Trophoblast cell (in vitro differentiated cells and primary cell): Measurements from ENCODE around the gene CCDC192.
"Not testable (repeated sequence)": the region's sequence is repeated elsewhere in the genome, so short reads cannot be mapped to it uniquely, and the experiment has no call there.

Experiments used
- DNase-seq, 2 donors: peaks; one replicate each; pipeline ENCODE4 v3.0.0-alpha.2; 2016
- H2AFZ ChIP-seq: 2 replicates; pipeline ENCODE4 v1.6.1; 2013; ENCODE audit warnings: low read length, moderate library complexity, mild to moderate bottlenecking; ENCODE audit not compliant: insufficient read depth, poor library complexity
- H2AK5ac ChIP-seq: 2 replicates; pipeline ENCODE4 v1.6.1; 2013; ENCODE audit warnings: mild to moderate bottlenecking, low read length
- H2BK120ac ChIP-seq: 2 replicates; pipeline ENCODE4 v1.6.1; 2013; ENCODE audit warnings: low read length, mild to moderate bottlenecking, moderate library complexity; ENCODE audit not compliant: insufficient read depth, poor library complexity
- H2BK12ac ChIP-seq: 2 replicates; pipeline ENCODE4 v1.6.1; 2013; ENCODE audit warnings: mild to moderate bottlenecking, low read length, moderate library complexity
- H2BK5ac ChIP-seq: 2 replicates; pipeline ENCODE4 v1.6.1; 2013; ENCODE audit warnings: low read length, low read depth, moderate library complexity, mild to moderate bottlenecking; ENCODE audit not compliant: poor library complexity
- H3K14ac ChIP-seq: 2 replicates; pipeline ENCODE4 v1.6.1; 2013; ENCODE audit warnings: mild to moderate bottlenecking, low read length
- H3K18ac ChIP-seq: 2 replicates; pipeline ENCODE4 v1.6.1; 2013; ENCODE audit warnings: mild to moderate bottlenecking, low read length
- H3K23ac ChIP-seq: 2 replicates; pipeline ENCODE4 v1.6.1; 2013; ENCODE audit warnings: low read length
- H3K27ac ChIP-seq: 2 replicates; pipeline ENCODE4 v1.5.1; 2013; ENCODE audit warnings: low read depth, mild to moderate bottlenecking, inconsistent platforms, low read length, moderate library complexity
- H3K27me3 ChIP-seq: 2 replicates; pipeline ENCODE4 v1.6.1; 2013; ENCODE audit warnings: inconsistent platforms, mild to moderate bottlenecking, low read length, moderate library complexity; ENCODE audit not compliant: insufficient read depth
- H3K36me3 ChIP-seq, 2 experiments: 1 replicate in 1 of 2; 2 replicates in 1 of 2; pipeline ENCODE4 v1.6.1; 2013; ENCODE audit warnings: low read length in 2 of 2, mild to moderate bottlenecking in 2 of 2, moderate library complexity in 1 of 2; ENCODE audit not compliant: insufficient read depth in 2 of 2, control insufficient read depth in 1 of 2
- H3K4ac ChIP-seq: 2 replicates; pipeline ENCODE4 v1.6.1; 2013; ENCODE audit warnings: low read depth, mild to moderate bottlenecking, low read length, moderate library complexity
- H3K4me1 ChIP-seq, 2 experiments: 1 replicate in 1 of 2; 2 replicates in 1 of 2; pipeline ENCODE4 v1.6.1; 2013; ENCODE audit warnings: low read length in 2 of 2, mild to moderate bottlenecking in 2 of 2, moderate library complexity in 1 of 2; ENCODE audit not compliant: insufficient read depth in 2 of 2, control insufficient read depth in 1 of 2
- H3K4me2 ChIP-seq: 2 replicates; pipeline ENCODE4 v1.6.1; 2013; ENCODE audit warnings: inconsistent platforms, mild to moderate bottlenecking, low read length, moderate library complexity
- H3K4me3 ChIP-seq: 2 replicates; pipeline ENCODE4 v1.5.1; 2013; ENCODE audit warnings: mild to moderate bottlenecking, low read depth, low read length, inconsistent platforms
- H3K79me1 ChIP-seq: one replicate; pipeline ENCODE4 v1.6.1; 2013; ENCODE audit warnings: low read length
- H3K79me2 ChIP-seq: 2 replicates; pipeline ENCODE4 v1.6.1; 2013; ENCODE audit warnings: low read length, mild to moderate bottlenecking; ENCODE audit not compliant: control insufficient read depth, insufficient read depth, poor library complexity
- H3K9ac ChIP-seq: 2 replicates; pipeline ENCODE4 v1.6.1; 2013; ENCODE audit warnings: mild to moderate bottlenecking, low read length
- H3K9me3 ChIP-seq: 2 replicates; pipeline ENCODE4 v1.6.1; 2013; ENCODE audit warnings: low read depth, mild to moderate bottlenecking, control low read depth, inconsistent platforms, low read length; ENCODE audit not compliant: insufficient read depth
- H4K12ac ChIP-seq: 2 replicates; pipeline ENCODE4 v1.6.1; 2013; ENCODE audit warnings: low read depth, mild to moderate bottlenecking, low read length, moderate library complexity
- H4K8ac ChIP-seq: 2 replicates; pipeline ENCODE4 v1.6.1; 2013; ENCODE audit warnings: low read depth, mild to moderate bottlenecking, low read length, moderate library complexity
- H4K91ac ChIP-seq: one replicate; pipeline ENCODE4 v1.6.1; 2013; ENCODE audit warnings: low read depth, mild to moderate bottlenecking, low read length, moderate library complexity
- WGBS: extraction: QIAGEN DNeasy Blood & Tissue Kit; methylation state at CpG from one replicate; pipeline ENCODE4 v1.1.7; 2013; ENCODE audit warnings: missing lambda C conversion rate; ENCODE audit not compliant: insufficient read length, insufficient coverage; ENCODE audit errors: extremely low coverage; 5-methylcytosine and 5-hydroxymethylcytosine counted together

CCDC192 gene

DNA sequence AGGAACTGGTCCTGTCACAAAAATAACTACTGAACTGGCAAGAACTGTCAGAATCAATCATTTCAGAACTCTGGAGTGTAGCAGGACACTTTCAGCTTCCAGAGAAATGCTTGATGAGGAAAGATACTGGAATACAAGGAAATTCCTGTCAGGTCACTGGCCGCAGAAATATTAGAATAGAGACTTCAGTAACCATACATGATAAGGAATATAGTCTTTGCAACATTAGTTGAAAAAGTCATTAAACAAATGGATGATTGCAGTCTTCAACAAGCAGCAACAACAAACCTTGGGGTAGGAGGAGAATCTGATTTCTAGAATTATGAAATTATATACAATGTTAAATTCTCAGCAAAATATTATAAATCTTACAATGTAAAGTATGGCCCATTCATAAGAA, 88.2 kb downstream of the CCDC192 start:
- Histone ChIP-seq H3K18ac (no peak overlapping the region), H3K4me2 (no peak overlapping the region), H2AFZ (no peak overlapping the region), H3K79me2 (no peaks in the 10 kb centered on the region), H4K8ac (no peak overlapping the region), H3K4me3 (no peak overlapping the region), H3K4me1 (no peaks in the 10 kb centered on the region), H2BK5ac (no peak overlapping the region), H3K79me1 (no peaks in the 10 kb centered on the region), H4K12ac (no peak overlapping the region), H2BK12ac (no peak overlapping the region), H3K27me3 (no peaks in the 10 kb centered on the region), H3K14ac (no peak overlapping the region), H3K27ac (no peak overlapping the region), H4K91ac (no peak overlapping the region), H3K23ac (no peak overlapping the region), H3K4ac (no peak overlapping the region), H3K9me3 (no peaks in the 10 kb centered on the region), H2BK120ac (no peak overlapping the region), H3K9ac (no peak overlapping the region), H3K36me3 (no peaks in the 10 kb centered on the region), H2AK5ac (no peak overlapping the region)
- WGBS: no CpG with 5 or more reads among the region's 1 CpG
- DNase-seq: no peak

DNA sequence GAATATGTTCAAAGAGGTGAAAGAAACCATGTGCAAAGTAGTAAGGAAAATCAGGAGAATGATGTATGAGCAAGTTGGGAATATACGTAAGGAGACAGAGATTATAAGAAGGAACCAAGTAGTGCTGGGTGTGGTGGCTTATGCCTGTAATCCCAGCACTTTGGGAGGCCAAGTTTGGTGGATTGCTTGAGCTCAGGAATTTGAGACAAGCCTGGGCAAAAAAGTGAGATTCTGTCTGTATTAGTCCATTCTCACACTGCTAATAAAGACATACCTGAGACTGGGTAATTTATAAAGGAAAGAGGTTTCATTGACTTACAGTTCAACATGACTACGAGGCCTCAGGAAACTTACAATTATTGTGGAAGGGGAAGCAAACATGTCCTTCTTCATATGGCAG, 88.7 kb downstream of the CCDC192 start:
- not testable (repeated sequence) for H3K27me3 ChIP-seq, H2BK120ac ChIP-seq, H3K23ac ChIP-seq, H3K79me2 ChIP-seq, H2AK5ac ChIP-seq, H3K18ac ChIP-seq, H3K27ac ChIP-seq, H3K4me2 ChIP-seq, H2BK5ac ChIP-seq, H3K4me1 ChIP-seq, H3K79me1 ChIP-seq, H2AFZ ChIP-seq, H3K9me3 ChIP-seq, H3K4ac ChIP-seq, H4K12ac ChIP-seq, H4K91ac ChIP-seq, H3K4me3 ChIP-seq, H3K14ac ChIP-seq, H3K9ac ChIP-seq, H3K36me3 ChIP-seq, DNase-seq, H4K8ac ChIP-seq, H2BK12ac ChIP-seq
- WGBS: no CpG with 5 or more reads among the region's 2 CpGs

DNA sequence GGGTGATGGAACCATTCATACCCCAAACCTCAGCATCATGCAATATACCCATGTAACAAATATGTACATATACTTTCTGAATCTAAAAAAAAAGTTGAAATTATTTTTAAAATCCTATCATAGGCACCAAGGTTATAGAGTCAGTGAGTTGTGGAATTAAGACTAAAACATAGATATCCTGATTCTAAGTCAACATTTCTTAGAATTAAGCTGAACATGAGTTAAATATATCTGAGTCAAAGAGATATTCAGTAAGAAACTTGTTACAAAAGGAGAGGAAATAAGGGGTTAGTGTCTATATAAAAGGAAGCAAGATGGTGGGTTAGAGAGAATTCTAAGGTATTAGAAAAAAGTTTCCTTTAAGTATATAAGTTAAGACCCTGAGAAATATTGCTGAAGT, 89.9 kb downstream of the CCDC192 start:
- Histone ChIP-seq H2BK5ac (no peak overlapping the region), H2AK5ac (no peak overlapping the region), H2AFZ (no peak overlapping the region), H3K18ac (no peak overlapping the region), H2BK120ac (no peak overlapping the region), H3K27ac (no peak overlapping the region), H3K79me1 (no peaks in the 10 kb centered on the region), H3K23ac (no peak overlapping the region), H3K4ac (no peak overlapping the region), H3K36me3 (no peaks in the 10 kb centered on the region), H2BK12ac (no peak overlapping the region), H3K4me1 (no peaks in the 10 kb centered on the region), H4K91ac (no peak overlapping the region), H3K9ac (no peak overlapping the region), H4K8ac (no peak overlapping the region), H3K9me3 (no peaks in the 10 kb centered on the region), H3K27me3 (no peaks in the 10 kb centered on the region), H3K79me2 (no peaks in the 10 kb centered on the region), H3K14ac (no peak overlapping the region), H3K4me2 (no peak overlapping the region), H3K4me3 (no peak overlapping the region), H4K12ac (no peak overlapping the region)
- DNase-seq: no peak

DNA sequence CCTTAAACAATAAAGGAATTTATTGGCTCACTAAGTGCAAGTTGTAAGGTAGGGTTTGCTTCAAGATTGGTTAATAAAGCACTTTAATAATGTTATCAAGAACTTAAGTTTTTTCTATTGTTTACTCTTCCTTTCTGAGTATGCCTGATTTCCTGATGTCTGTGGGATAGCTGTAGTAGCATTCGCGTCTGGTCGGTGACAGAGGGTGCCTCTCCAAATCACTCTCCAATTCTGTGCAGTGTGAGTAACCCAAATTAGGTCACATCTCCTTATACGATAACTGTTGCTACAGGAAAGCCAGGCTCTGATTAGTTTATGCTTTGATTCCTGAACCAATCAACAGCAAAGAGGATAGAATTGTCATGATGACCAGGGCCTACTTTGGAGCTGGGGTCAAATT, 90.7 kb downstream of the CCDC192 start:
- Histone ChIP-seq H3K79me1 (no peaks in the 10 kb centered on the region), H3K4ac (no peak overlapping the region), H2AFZ (no peak overlapping the region), H3K4me3 (no peak overlapping the region), H3K23ac (no peak overlapping the region), H3K9ac (no peak overlapping the region), H3K14ac (no peak overlapping the region), H3K79me2 (no peaks in the 10 kb centered on the region), H2BK120ac (no peak overlapping the region), H4K12ac (no peak overlapping the region), H4K91ac (no peak overlapping the region), H3K36me3 (no peaks in the 10 kb centered on the region), H2BK5ac (no peak overlapping the region), H2AK5ac (no peak overlapping the region), H3K4me2 (no peak overlapping the region), H3K9me3 (no peaks in the 10 kb centered on the region), H2BK12ac (no peak overlapping the region), H4K8ac (no peak overlapping the region), H3K27me3 (no peaks in the 10 kb centered on the region), H3K4me1 (no peaks in the 10 kb centered on the region), H3K18ac (no peak overlapping the region), H3K27ac (no peak overlapping the region)
- no peak for DNase-seq
- WGBS: no CpG with 5 or more reads among the region's 4 CpGs

DNA sequence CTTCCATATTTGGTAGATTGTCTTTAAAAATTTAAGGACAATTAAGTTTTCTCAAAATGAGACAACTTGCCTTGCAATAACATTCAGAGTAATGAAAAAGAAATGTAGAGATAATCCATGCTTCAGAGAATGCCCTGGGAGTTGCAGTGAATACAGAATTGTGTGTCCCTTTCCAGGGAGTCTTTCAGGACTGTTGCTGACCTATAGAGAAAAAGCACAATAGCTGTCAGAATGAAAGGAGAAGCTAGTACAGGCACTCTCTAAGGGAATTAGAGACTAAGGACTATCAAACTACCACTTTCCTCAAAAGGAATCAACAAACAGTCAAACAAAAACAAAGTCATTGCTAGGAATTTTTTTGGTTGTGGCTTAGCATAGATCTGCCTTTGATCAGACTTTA, 93.0 kb downstream of the CCDC192 start:
- H2BK120ac ChIP-seq: no peak overlapping the region
- H2BK12ac ChIP-seq: no peak overlapping the region
- H3K79me2 ChIP-seq: no peaks in the 10 kb centered on the region
- no peak overlapping the region for H3K23ac ChIP-seq
- no peak overlapping the region for H3K14ac ChIP-seq
- H3K4ac ChIP-seq: no peak overlapping the region
- H3K9ac ChIP-seq: no peak overlapping the region
- no peak overlapping the region for H3K18ac ChIP-seq
- no peaks in the 10 kb centered on the region for H3K79me1 ChIP-seq
- no peak overlapping the region for H4K12ac ChIP-seq
- H4K91ac ChIP-seq: no peak overlapping the region
- H3K36me3 ChIP-seq: no peaks in the 10 kb centered on the region
- H2AFZ ChIP-seq: no peak overlapping the region
- H2AK5ac ChIP-seq: no peak overlapping the region
- no peak overlapping the region for H3K4me3 ChIP-seq
- no peak overlapping the region for H3K27ac ChIP-seq
- no peaks in the 10 kb centered on the region for H3K27me3 ChIP-seq
- H2BK5ac ChIP-seq: no peak overlapping the region
- H3K9me3 ChIP-seq: no peaks in the 10 kb centered on the region
- H3K4me1 ChIP-seq: no peaks in the 10 kb centered on the region
- H4K8ac ChIP-seq: no peak overlapping the region
- DNase-seq: no peak
- H3K4me2 ChIP-seq: no peak overlapping the region
